ENCODE measurements around the gene FAXC. TPM values are rescaled to one million over a fixed set of nuclear protein-coding genes. Genes with fewer than 3 reads are reported as not detected.

Gene FAXC
- total and polyA plus RNA-seq, 2 of the 8 experiments (the other 6 are each of a cell fraction or from before 2014, with no cell fraction given) = 23.2 to 29.8 TPM

GRCh38 chr6:99270826-99271225 lies 78.6 kb downstream of the FAXC start:
- H2BK20ac ChIP-seq (ENCODE audit: low read length) = no peak overlapping the region
- no peak overlapping the region for H2BK120ac ChIP-seq (replicated peaks; ENCODE audit: low read depth, low read length)
- no peak overlapping the region for H2BK12ac ChIP-seq (ENCODE audit: low read depth, low read length)
- no peaks in the 10 kb centered on the region for H4K20me1 ChIP-seq (replicated peaks in 1 of 2; ENCODE audit: control insufficient read depth in 1 of 2, insufficient read depth in 2 of 2, low read length in 2 of 2)
- CTCF ChIA-PET (ENCODE audit: partially characterized antibody) = interaction anchor here (1.1 to 1.2 kb wide), 2 partner anchors 27 to 60 kb away, joined by 6 to 7 read pairs; no protein-coding TSS in a partner anchor
- no peak overlapping the region for H4K8ac ChIP-seq (ENCODE audit: extremely low read depth, insufficient read depth, low read length)
- peaks cover 2% of the 10 kb centered on the region; the same call in 1 of the 2 replicates for H3K23me2 ChIP-seq (ENCODE audit: low read depth, low read length)
- H3K9ac ChIP-seq (replicated peaks in 1 of 4; ENCODE audit: extremely low read depth in 1 of 4, low read depth in 3 of 4, low read length in 3 of 4) = no peak overlapping the region
- H2AFZ ChIP-seq (ENCODE audit: low read length) = no peak overlapping the region
- peak overlapping the region; percentile 66 for H3K4ac ChIP-seq (replicated peaks; ENCODE audit: insufficient read length, low read depth, low read length)
- no peak overlapping the region for H2BK5ac ChIP-seq (ENCODE audit: low read depth, low read length)
- no peaks in the 10 kb centered on the region for H3K79me1 ChIP-seq (ENCODE audit: low read depth, low read length)
- no peak overlapping the region for H2BK15ac ChIP-seq (ENCODE audit: low read length)
- no peaks in the 10 kb centered on the region for H3K36me3 ChIP-seq (ENCODE audit: control insufficient read depth in 2 of 4, insufficient read depth in 4 of 4, low read length in 3 of 4)
- H3K79me2 ChIP-seq (ENCODE audit: control insufficient read depth in 1 of 2, insufficient read depth in 2 of 2, low read length in 2 of 2) = no peaks in the 10 kb centered on the region
- no peak overlapping the region for H3K14ac ChIP-seq (ENCODE audit: insufficient read length)
- H3K27me3 ChIP-seq (replicated peaks in 1 of 4; ENCODE audit: control insufficient read depth in 3 of 4, extremely low read depth in 1 of 4, insufficient read depth in 3 of 4, low read length in 3 of 4) = no peaks in the 10 kb centered on the region
- no peak overlapping the region for H3K4me2 ChIP-seq (ENCODE audit: insufficient read depth in 1 of 2, low read depth in 2 of 2, low read length in 2 of 2)
- H3K18ac ChIP-seq (ENCODE audit: extremely low read depth, low read length) = no peak overlapping the region
- POLR2A ChIA-PET (ENCODE audit: partially characterized antibody) = no interaction called here
- H3K56ac ChIP-seq (replicated peaks; ENCODE audit: insufficient read length, low read depth, low read length) = no peak overlapping the region
- DNase-seq (ENCODE audit: low read depth in 1 of 2, low spot score in 2 of 2) (no peak), FAIRE-seq (no peak)
- no peak overlapping the region for H4K91ac ChIP-seq (replicated peaks; ENCODE audit: insufficient read length, low read length)
- WGBS, 2 experiments (ENCODE audit: extremely low coverage in 1 of 2, insufficient coverage in 1 of 2, insufficient read length in 1 of 2, insufficient replicate concordance in 2 of 2, low coverage in 1 of 2, low lambda C conversion rate in 2 of 2, missing lambda C conversion rate in 1 of 2) = 89% methylated on average over 7 of the region's 7 CpGs; no CpG with 5 or more reads in 1 of the 2 experiments
- H3K4me1 ChIP-seq (replicated peaks in 1 of 4; ENCODE audit: control insufficient read depth in 3 of 4, insufficient read depth in 4 of 4, low read length in 3 of 4) = peaks cover 2 to 4% (median 2%) of the 10 kb centered on the region in 4 experiments; a peak in 5 of 7 replicates
- H4K5ac ChIP-seq (ENCODE audit: insufficient read length, low read depth, low read length) = no peak overlapping the region
- no peak overlapping the region for H3K4me3 ChIP-seq (ENCODE audit: extremely low read depth in 1 of 4, insufficient read depth in 2 of 4, low read depth in 3 of 4, low read length in 4 of 4)
- H2AK5ac ChIP-seq (ENCODE audit: low read depth, low read length) = no peak overlapping the region
- no peak overlapping the region for H3K27ac ChIP-seq (ENCODE audit: low read depth, low read length)
- H3K9me3 ChIP-seq (ENCODE audit: insufficient read depth in 2 of 2, low read depth in 1 of 2, low read length in 1 of 2) = no peaks in the 10 kb centered on the region
- no peak overlapping the region for H3K23ac ChIP-seq (ENCODE audit: insufficient read length)
- TF ChIP-seq TAF7 (optimal IDR thresholded peaks at IDR 0.05; ENCODE audit: borderline replicate concordance, low read depth, low read length) (no peak), KDM1A (IDR thresholded peaks at IDR 0.05; ENCODE audit: borderline replicate concordance, low read length) (no peak), KDM5A (IDR thresholded peaks at IDR 0.05; ENCODE audit: low read length) (no peak), NANOG (IDR thresholded peaks at IDR 0.05; ENCODE audit: insufficient read depth, low read depth, low read length, poor library complexity, severe bottlenecking) (no peak), KDM4A (IDR thresholded peaks at IDR 0.05; ENCODE audit: low read depth, low read length, severe bottlenecking) (no peak), ATF3 (IDR thresholded peaks at IDR 0.05; ENCODE audit: insufficient read depth, low read depth, low read length) (no peak), SAP30 (IDR thresholded peaks at IDR 0.05; ENCODE audit: insufficient read depth, insufficient replicate concordance, low read length) (no peak), POLR2AphosphoS5 (IDR thresholded peaks at IDR 0.05; ENCODE audit: low read depth, low read length) (no peak), SP2 (IDR thresholded peaks at IDR 0.05; ENCODE audit: low read length) (no peak), MAX (IDR thresholded peaks at IDR 0.05) (no peak), MAFK (IDR thresholded peaks at IDR 0.05; ENCODE audit: low read depth, low read length) (no peak), BCL11A (IDR thresholded peaks at IDR 0.05; ENCODE audit: low read depth in 2 of 2, low read length in 2 of 2) (no peak), RXRA (IDR thresholded peaks at IDR 0.05; ENCODE audit: insufficient read depth, low read depth, low read length) (no peak), BACH1 (IDR thresholded peaks at IDR 0.05; ENCODE audit: low read length) (no peak)
